Measurements from ENCODE around the gene MINDY3.

GRCh38 chr10:15796098-15796759, 64.1 kb downstream of the MINDY3 start:
- TF ChIP-seq CTCF (IDR thresholded peaks at IDR 0.05; ENCODE audit: borderline replicate concordance, extremely low read depth, low read length, poor library complexity, severe bottlenecking) (no peak), EZH2 (IDR thresholded peaks at IDR 0.05; ENCODE audit: borderline replicate concordance, low read depth, low read length, severe bottlenecking) (no peak)
